Thoracic aorta (tissue), 2 donors: ENCODE results near the gene ATP5MC2. TPM values are rescaled to one million over a fixed set of nuclear protein-coding genes. Genes with fewer than 3 reads are reported as not detected.
"Not testable (repeated sequence)": the region's sequence is repeated elsewhere in the genome, so short reads cannot be mapped to it uniquely, and the experiment has no call there.

Experiments used
- ATAC-seq: fragments of 150-250 bp; one replicate; pipeline ENCODE4 v1.8.0; 2017; ENCODE audit warnings: low read depth; ENCODE audit not compliant: insufficient number of reproducible peaks, low FRiP score
- DNase-seq: peaks from one replicate; pipeline ENCODE4 v3.0.0-alpha.2; 2020; ENCODE audit warnings: low spot score
- H3K27ac ChIP-seq, 2 donors: fragments of 200-600 bp; sonication (generic); 1 replicate in 1 of 2; 2 replicates in 1 of 2; pipeline ENCODE4 v1.5.1; 2016; ENCODE audit warnings: mild to moderate bottlenecking in 2 of 2, moderate library complexity in 2 of 2
- H3K27me3 ChIP-seq: fragments of 200-600 bp; sonication (generic); replicated peaks from 2 replicates; pipeline ENCODE4 v1.6.0; 2016; ENCODE audit warnings: mild to moderate bottlenecking; ENCODE audit not compliant: insufficient read depth
- H3K36me3 ChIP-seq: fragments of 200-600 bp; sonication (generic); one replicate; pipeline ENCODE4 v1.5.1; 2016
- H3K4me1 ChIP-seq, 2 donors: fragments of 200-600 bp; sonication (generic); 1 replicate in 1 of 2; 2 replicates in 1 of 2; pipeline versions ENCODE4 v1.5.1 to v1.6.0; 2016; ENCODE audit warnings: low read depth in 2 of 2, mild to moderate bottlenecking in 1 of 2; ENCODE audit not compliant: control insufficient read depth in 1 of 2
- H3K4me3 ChIP-seq: fragments of 200-600 bp; sonication (generic); 2 replicates; pipeline ENCODE4 v1.5.1; 2016; ENCODE audit warnings: mild to moderate bottlenecking
- H3K9me3 ChIP-seq: fragments of 200-600 bp; sonication (generic); 2 replicates; pipeline ENCODE4 v1.5.1; 2016
- total RNA-seq, 2 donors: library from RNA; depleted of rRNA; stranded (reverse); fragments of >200 nt; gene quantifications; one replicate each; pipeline versions ENCODE4 v1.1.0 to v1.2.3, GENCODE V29; 2016
- TF ChIP-seq, protein P1 (sequence below): fragments of 200-600 bp; sonication (generic); IDR thresholded peaks from one replicate; pipeline ENCODE4 v1.5.1; 2019; ENCODE audit warnings: antibody characterized with exemption

ATP5MC2 gene
- total RNA-seq, 2 donors from 2014 or later, result 168 to 175 TPM

DNA sequence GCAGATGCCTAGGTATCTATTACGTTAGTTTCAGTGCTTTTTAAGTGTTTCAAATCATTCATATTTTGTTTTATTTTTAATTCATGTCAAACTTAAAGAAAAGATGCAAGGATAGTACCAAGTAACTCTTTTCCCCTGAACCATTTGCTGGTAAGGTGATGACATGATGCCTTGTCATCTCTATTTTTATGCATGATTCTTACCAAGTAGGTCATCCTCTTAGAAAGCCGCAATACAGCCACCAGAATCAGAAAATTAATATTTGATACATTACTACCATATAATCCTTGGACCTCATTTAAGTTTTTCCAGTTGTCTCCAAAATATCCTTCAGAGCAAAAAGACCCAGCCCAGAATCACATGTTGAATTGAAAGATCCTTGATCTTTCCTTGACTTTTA lies 22.3 kb downstream of the ATP5MC2 start:
- no peaks in the 10 kb centered on the region for H3K9me3 ChIP-seq
- TF ChIP-seq, protein P1, sequence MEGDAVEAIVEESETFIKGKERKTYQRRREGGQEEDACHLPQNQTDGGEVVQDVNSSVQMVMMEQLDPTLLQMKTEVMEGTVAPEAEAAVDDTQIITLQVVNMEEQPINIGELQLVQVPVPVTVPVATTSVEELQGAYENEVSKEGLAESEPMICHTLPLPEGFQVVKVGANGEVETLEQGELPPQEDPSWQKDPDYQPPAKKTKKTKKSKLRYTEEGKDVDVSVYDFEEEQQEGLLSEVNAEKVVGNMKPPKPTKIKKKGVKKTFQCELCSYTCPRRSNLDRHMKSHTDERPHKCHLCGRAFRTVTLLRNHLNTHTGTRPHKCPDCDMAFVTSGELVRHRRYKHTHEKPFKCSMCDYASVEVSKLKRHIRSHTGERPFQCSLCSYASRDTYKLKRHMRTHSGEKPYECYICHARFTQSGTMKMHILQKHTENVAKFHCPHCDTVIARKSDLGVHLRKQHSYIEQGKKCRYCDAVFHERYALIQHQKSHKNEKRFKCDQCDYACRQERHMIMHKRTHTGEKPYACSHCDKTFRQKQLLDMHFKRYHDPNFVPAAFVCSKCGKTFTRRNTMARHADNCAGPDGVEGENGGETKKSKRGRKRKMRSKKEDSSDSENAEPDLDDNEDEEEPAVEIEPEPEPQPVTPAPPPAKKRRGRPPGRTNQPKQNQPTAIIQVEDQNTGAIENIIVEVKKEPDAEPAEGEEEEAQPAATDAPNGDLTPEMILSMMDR, result no peak
- ATAC-seq, result no peak
- no peak overlapping the region for H3K27ac ChIP-seq
- H3K4me1 ChIP-seq, result peaks cover 19 to 45% of the 10 kb centered on the region in 2 donors
- no peak overlapping the region for H3K4me3 ChIP-seq
- no peak for DNase-seq
- H3K27me3 ChIP-seq, result no peaks in the 10 kb centered on the region
- no peaks in the 10 kb centered on the region for H3K36me3 ChIP-seq

DNA sequence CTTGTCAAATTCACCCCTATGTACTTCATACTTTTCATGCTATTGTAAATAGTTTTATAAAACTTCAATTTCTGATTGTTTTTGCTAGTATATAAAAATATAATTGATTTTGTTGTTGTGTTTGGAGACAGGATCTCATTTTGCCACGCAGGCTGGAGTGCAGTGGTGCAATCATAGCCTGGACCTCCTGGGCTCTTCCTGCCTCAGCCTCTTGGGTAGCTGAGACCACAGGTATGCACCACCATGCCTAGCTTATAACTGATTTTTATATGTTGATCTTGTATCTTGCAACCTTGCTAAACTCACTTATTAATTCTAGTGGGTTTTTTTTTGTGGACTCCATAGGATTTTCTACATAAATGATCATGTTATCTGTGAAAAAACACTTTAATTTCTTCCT lies 23.5 kb downstream of the ATP5MC2 start:
- Histone ChIP-seq H3K4me1 (peaks cover 10 to 43% of the 10 kb centered on the region in 2 donors), H3K27me3 (no peaks in the 10 kb centered on the region), H3K36me3 (no peaks in the 10 kb centered on the region), H3K4me3 (no peak overlapping the region), H3K27ac (peak overlapping the region; percentile 53 to 81), H3K9me3 (no peaks in the 10 kb centered on the region)
- TF ChIP-seq, protein P1, result no peak
- ATAC-seq, result no peak
- no peak for DNase-seq

DNA sequence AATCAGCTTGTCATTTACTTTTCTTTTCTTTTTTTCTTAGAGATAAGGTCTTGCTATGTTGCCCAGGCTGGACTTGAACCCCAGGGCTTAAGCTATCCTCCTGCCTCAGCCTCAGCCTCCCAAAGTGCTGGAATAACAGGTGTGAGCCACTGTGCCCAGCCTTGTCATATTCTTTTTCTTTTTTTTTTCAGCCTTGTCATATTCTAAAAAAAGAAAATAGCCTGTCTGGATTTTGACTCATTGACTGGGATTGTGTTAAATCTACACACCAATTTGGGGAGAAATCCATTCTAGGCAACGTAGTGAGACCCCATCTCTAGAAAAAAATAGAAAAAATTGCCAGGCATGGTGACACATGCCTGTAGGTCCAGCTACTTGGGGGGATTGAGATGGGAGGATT lies 24.1 kb downstream of the ATP5MC2 start:
- Histone ChIP-seq H3K27me3 (no peaks in the 10 kb centered on the region), H3K36me3 (no peaks in the 10 kb centered on the region), H3K27ac (peak overlapping the region; percentile 53 to 81), H3K4me1 (peaks cover 10 to 43% of the 10 kb centered on the region in 2 donors), H3K4me3 (no peak overlapping the region), H3K9me3 (no peaks in the 10 kb centered on the region)
- TF ChIP-seq, protein P1, result no peak
- no peak for DNase-seq
- peak; percentile 76 for ATAC-seq

DNA sequence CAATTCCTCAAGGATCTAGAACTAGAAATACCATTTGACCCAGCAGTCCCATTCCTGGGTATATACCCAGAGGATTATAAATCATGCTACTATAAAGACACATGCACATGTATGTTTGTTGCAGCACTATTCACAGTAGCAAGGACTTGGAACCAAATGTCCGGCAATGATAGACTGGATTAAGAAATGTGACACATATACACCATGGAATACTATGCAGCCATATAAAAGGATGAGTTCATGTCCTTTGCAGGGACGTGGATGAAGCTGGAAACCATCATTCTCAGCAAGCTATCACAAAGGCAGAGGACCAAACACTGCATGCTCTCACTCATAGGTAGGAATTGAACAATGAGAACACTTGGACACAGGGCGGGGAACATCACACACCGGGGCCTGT lies 29.6 kb downstream of the ATP5MC2 start:
- H3K4me1 ChIP-seq, result peaks cover 2 to 45% of the 10 kb centered on the region in 2 donors
- H3K27me3 ChIP-seq, ATAC-seq, H3K4me3 ChIP-seq, H3K9me3 ChIP-seq, H3K27ac ChIP-seq, DNase-seq, H3K36me3 ChIP-seq: not testable (repeated sequence)

DNA sequence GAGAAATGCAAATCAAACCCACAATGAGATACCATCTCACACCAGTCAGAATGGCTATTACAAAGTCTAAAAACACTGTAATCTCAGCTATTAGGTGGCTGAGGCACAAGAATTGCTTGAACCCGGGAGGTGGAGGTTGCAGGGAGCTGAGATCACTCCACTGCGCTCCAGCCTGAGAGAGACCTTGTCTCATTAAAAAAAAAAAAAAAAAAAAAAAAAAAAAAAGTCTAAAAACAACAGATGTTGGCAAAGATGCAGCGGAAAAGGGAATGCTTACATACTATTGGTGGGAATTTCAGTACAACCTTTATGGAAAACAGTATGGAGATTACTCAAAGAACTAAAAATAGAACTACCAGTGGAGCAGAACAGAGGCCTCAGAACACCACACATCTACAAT lies 30.7 kb downstream of the ATP5MC2 start:
- no peak overlapping the region for H3K4me3 ChIP-seq
- H3K4me1 ChIP-seq, result peaks cover 2 to 43% of the 10 kb centered on the region in 2 donors
- no peaks in the 10 kb centered on the region for H3K9me3 ChIP-seq
- H3K27ac ChIP-seq, result no peak overlapping the region
- H3K27me3 ChIP-seq, result no peaks in the 10 kb centered on the region
- no peaks in the 10 kb centered on the region for H3K36me3 ChIP-seq
- TF ChIP-seq, protein P1, result no peak
- ATAC-seq (no peak), DNase-seq (no peak)

DNA sequence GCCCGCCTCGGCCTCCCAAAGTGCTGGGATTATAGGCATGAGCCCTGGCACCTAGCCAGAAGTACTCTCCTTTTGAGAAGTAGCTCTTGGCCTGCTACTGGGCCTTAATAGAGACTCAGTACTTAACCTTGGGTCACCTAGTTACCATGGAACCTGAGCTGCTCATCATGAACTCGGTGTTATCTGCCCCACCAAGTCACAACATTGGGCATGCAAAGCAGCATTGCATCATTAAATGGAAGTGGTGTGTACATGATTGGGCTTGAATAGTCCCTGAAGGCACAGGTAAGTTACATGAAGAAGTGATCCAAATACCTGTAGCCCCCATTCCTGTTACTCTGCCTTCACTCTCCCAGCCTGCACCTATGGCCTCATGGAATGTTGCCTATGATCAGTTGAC lies 31.8 kb downstream of the ATP5MC2 start:
- Histone ChIP-seq H3K4me1 (peaks cover under 1 to 41% of the 10 kb centered on the region in 2 donors), H3K4me3 (no peak overlapping the region), H3K27ac (no peak overlapping the region), H3K9me3 (no peaks in the 10 kb centered on the region), H3K36me3 (no peaks in the 10 kb centered on the region), H3K27me3 (no peaks in the 10 kb centered on the region)
- ATAC-seq (no peak), DNase-seq (no peak)
- TF ChIP-seq, protein P1, result no peak
